GM23248 (cell line): Measurements from ENCODE around the gene BEST3. TPM values are rescaled to one million over a fixed set of nuclear protein-coding genes. Genes with fewer than 3 reads are reported as not detected.

Source experiments
- DNase-seq: peaks from one replicate; pipeline ENCODE4 v3.0.0-alpha.2; 2015
- H2AFZ ChIP-seq: fragments of 200-600 bp; sonication (generic); 2 replicates; pipeline ENCODE4 v1.6.1; 2016; ENCODE audit warnings: antibody characterized with exemption
- H3F3A ChIP-seq: fragments of 200-600 bp; sonication (generic); 2 replicates; pipeline ENCODE4 v1.6.1; 2016; ENCODE audit warnings: mild to moderate bottlenecking, antibody characterized with exemption, mixed run types; ENCODE audit not compliant: insufficient read depth
- H3K27ac ChIP-seq: fragments of 200-600 bp; sonication (generic); 2 replicates; pipeline ENCODE4 v1.5.1; 2016; ENCODE audit warnings: mild to moderate bottlenecking
- H3K27me3 ChIP-seq: fragments of 200-600 bp; sonication (generic); replicated peaks from 2 replicates; pipeline ENCODE4 v1.6.1; 2016; ENCODE audit warnings: mild to moderate bottlenecking; ENCODE audit not compliant: insufficient read depth
- H3K36me3 ChIP-seq: fragments of 200-600 bp; sonication (generic); 2 replicates; pipeline ENCODE4 v1.6.1; 2016; ENCODE audit warnings: low read depth, mild to moderate bottlenecking
- H3K4me1 ChIP-seq: fragments of 200-600 bp; sonication (generic); 2 replicates; pipeline ENCODE4 v1.6.1; 2016; ENCODE audit warnings: mild to moderate bottlenecking; ENCODE audit not compliant: insufficient read depth
- H3K4me2 ChIP-seq: fragments of 200-600 bp; sonication (generic); one replicate; pipeline ENCODE4 v1.6.1; 2016; ENCODE audit warnings: mild to moderate bottlenecking; ENCODE audit not compliant: unreplicated experiment
- H3K4me3 ChIP-seq: fragments of 200-600 bp; sonication (generic); 2 replicates; pipeline ENCODE4 v1.5.1; 2016; ENCODE audit warnings: mild to moderate bottlenecking
- H3K79me2 ChIP-seq: fragments of 200-600 bp; sonication (generic); 2 replicates; pipeline ENCODE4 v1.6.1; 2016; ENCODE audit warnings: mild to moderate bottlenecking; ENCODE audit not compliant: insufficient read depth
- H3K9ac ChIP-seq: fragments of 200-600 bp; sonication (generic); 2 replicates; pipeline ENCODE4 v1.6.1; 2016; ENCODE audit warnings: mild to moderate bottlenecking
- H3K9me2 ChIP-seq: fragments of 200-600 bp; sonication (generic); 2 replicates; pipeline ENCODE4 v1.6.1; 2016; ENCODE audit warnings: mixed run types, mild to moderate bottlenecking, moderate library complexity; ENCODE audit not compliant: insufficient read depth
- H3K9me3 ChIP-seq: fragments of 200-600 bp; sonication (generic); one replicate; pipeline ENCODE4 v1.6.1; 2017; ENCODE audit warnings: low read depth
- H4K20me1 ChIP-seq: fragments of 200-600 bp; sonication (generic); 2 replicates; pipeline ENCODE4 v1.6.0; 2016; ENCODE audit not compliant: insufficient read depth
- EZH2 ChIP-seq: fragments of 200-600 bp; sonication (generic); IDR thresholded peaks from 2 replicates; pipeline ENCODE4 v1.6.1; 2018; ENCODE audit warnings: antibody characterized with exemption, mild to moderate bottlenecking; ENCODE audit not compliant: insufficient read depth, poor library complexity, severe bottlenecking
- EZH2phosphoT487 ChIP-seq: fragments of 200-600 bp; sonication (generic); IDR thresholded peaks from 2 replicates; pipeline ENCODE4 v1.6.1; 2018; ENCODE audit warnings: antibody characterized with exemption, moderate library complexity, mild to moderate bottlenecking, low read depth; ENCODE audit not compliant: insufficient read depth
- WGBS, 2 experiments: methylation state at CpG; one replicate each; pipeline ENCODE4 v1.1.6; 2015 to 2017; ENCODE audit warnings: low lambda C conversion rate in 2 of 2, low coverage in 1 of 2; ENCODE audit errors: missing lambda C conversion rate in 2 of 2; 5-methylcytosine and 5-hydroxymethylcytosine counted together
- in situ Hi-C: fragments of 300-500 bp; cut with MboI; formaldehyde crosslinking; loops from 2 replicates; pipeline ENCODE4 v1.15.0; 2020
- polyA plus RNA-seq: library from polyadenylated mRNA; unstranded; fragments of >200 nt; fragmentation: Nextera tagmentation; extraction: Ambion mirVana; gene quantifications from 2 replicates; pipeline ENCODE4 v1.2.1, GENCODE V29; 2016
- total RNA-seq: library from RNA; depleted of rRNA; stranded (reverse); fragments of >200 nt; shearing (Covaris generic); gene quantifications from 2 replicates; pipeline ENCODE4 v1.2.3, GENCODE V29; 2014

The BEST3 gene
- total and polyA plus RNA-seq, 2 experiments from 2014 or later, result not detected

- DNase-seq, result no peak
- in situ Hi-C loops, result no loop called here
- Histone ChIP-seq H4K20me1 (no peaks in the 10 kb centered on the region), H3K9me3 (no peaks in the 10 kb centered on the region), H3K36me3 (no peaks in the 10 kb centered on the region), H3K79me2 (no peaks in the 10 kb centered on the region), H3K27me3 (no peaks in the 10 kb centered on the region), H3K4me3 (no peak overlapping the region), H2AFZ (no peak overlapping the region), H3K27ac (no peak overlapping the region), H3K4me1 (no peaks in the 10 kb centered on the region), H3K9ac (no peak overlapping the region), H3F3A (no peaks in the 10 kb centered on the region), H3K9me2 (no peaks in the 10 kb centered on the region), H3K4me2 (no peak overlapping the region)
- no peak for TF ChIP-seq EZH2
- TF ChIP-seq EZH2phosphoT487, result no peak
- 80 to 83% methylated on average over 3 of the region's 3 CpGs for WGBS, 2 experiments
Observed at GRCh38 chr12:69708649-69709048, 9.5 kb upstream of the BEST3 start.

GRCh38 chr12:69704357-69704756, 5.3 kb upstream of the BEST3 start:
- H3K27ac ChIP-seq, result no peak overlapping the region
- DNase-seq, result no peak
- H3K27me3 ChIP-seq, result no peaks in the 10 kb centered on the region
- no peak overlapping the region for H2AFZ ChIP-seq
- no peaks in the 10 kb centered on the region for H3K36me3 ChIP-seq
- H4K20me1 ChIP-seq, result no peaks in the 10 kb centered on the region
- no peak overlapping the region for H3K4me2 ChIP-seq
- TF ChIP-seq EZH2, result no peak
- TF ChIP-seq EZH2phosphoT487, result no peak
- no peaks in the 10 kb centered on the region for H3K9me3 ChIP-seq
- in situ Hi-C loops, result no loop called here
- H3K4me1 ChIP-seq, result no peaks in the 10 kb centered on the region
- H3K9ac ChIP-seq, result no peak overlapping the region
- no peaks in the 10 kb centered on the region for H3K79me2 ChIP-seq
- H3K9me2 ChIP-seq, result no peaks in the 10 kb centered on the region
- 59 to 61% methylated on average over 1 of the region's 1 CpG for WGBS, 2 experiments
- no peaks in the 10 kb centered on the region for H3F3A ChIP-seq
- no peak overlapping the region for H3K4me3 ChIP-seq

GRCh38 chr12:69703146-69703642, 4.1 kb upstream of the BEST3 start:
- H3K79me2 ChIP-seq, result no peaks in the 10 kb centered on the region
- H2AFZ ChIP-seq, result no peak overlapping the region
- in situ Hi-C loops, result no loop called here
- no peak overlapping the region for H3K9ac ChIP-seq
- no peaks in the 10 kb centered on the region for H3K9me3 ChIP-seq
- H3K27ac ChIP-seq, result no peak overlapping the region
- no peak for TF ChIP-seq EZH2
- TF ChIP-seq EZH2phosphoT487, result no peak
- no peak overlapping the region for H3K4me3 ChIP-seq
- 5% methylated on average over 1 of the region's 1 CpG; no CpG with 5 or more reads in 1 of the 2 experiments for WGBS, 2 experiments
- H3K4me2 ChIP-seq, result no peak overlapping the region
- H3K9me2 ChIP-seq, result no peaks in the 10 kb centered on the region
- no peak for DNase-seq
- H4K20me1 ChIP-seq, result no peaks in the 10 kb centered on the region
- no peaks in the 10 kb centered on the region for H3K27me3 ChIP-seq
- H3F3A ChIP-seq, result no peaks in the 10 kb centered on the region
- H3K4me1 ChIP-seq, result no peaks in the 10 kb centered on the region
- no peaks in the 10 kb centered on the region for H3K36me3 ChIP-seq

GRCh38 chr12:69701826-69702225, 2.7 kb upstream of the BEST3 start:
- in situ Hi-C loops, result no loop called here
- Histone ChIP-seq H3K27ac (no peak overlapping the region), H3K4me3 (no peak overlapping the region), H3F3A (no peaks in the 10 kb centered on the region), H3K9me3 (no peaks in the 10 kb centered on the region), H3K9me2 (no peaks in the 10 kb centered on the region), H3K9ac (no peak overlapping the region), H3K4me2 (no peak overlapping the region), H2AFZ (no peak overlapping the region), H3K4me1 (no peaks in the 10 kb centered on the region), H4K20me1 (no peaks in the 10 kb centered on the region), H3K36me3 (no peaks in the 10 kb centered on the region), H3K27me3 (no peaks in the 10 kb centered on the region), H3K79me2 (no peaks in the 10 kb centered on the region)
- no peak for DNase-seq
- 65 to 69% methylated on average over 3 of the region's 3 CpGs for WGBS, 2 experiments
- no peak for TF ChIP-seq EZH2phosphoT487
- TF ChIP-seq EZH2, result no peak

- Histone ChIP-seq H3K79me2 (no peaks in the 10 kb centered on the region), H3K9me2 (no peaks in the 10 kb centered on the region), H3K9ac (no peak overlapping the region), H3K4me2 (no peak overlapping the region), H3K9me3 (no peaks in the 10 kb centered on the region), H3K36me3 (no peaks in the 10 kb centered on the region), H3K27me3 (no peaks in the 10 kb centered on the region), H3K4me3 (no peak overlapping the region), H3K4me1 (no peaks in the 10 kb centered on the region), H3F3A (no peaks in the 10 kb centered on the region), H2AFZ (no peak overlapping the region), H4K20me1 (no peaks in the 10 kb centered on the region), H3K27ac (no peak overlapping the region)
- in situ Hi-C loops, result no loop called here
- 53 to 69% methylated on average over 2 of the region's 2 CpGs for WGBS, 2 experiments
- TF ChIP-seq EZH2phosphoT487 (no peak), EZH2 (no peak)
- no peak for DNase-seq
Observed at GRCh38 chr12:69698054-69698453, 1.0 kb downstream of the BEST3 start.
